CD4-positive, alpha-beta T cell treated with Interleukin-4 for 1 hour (primary cell): Measurements from ENCODE around the gene ELOF1.

ENCODE experiments used
- DNase-seq, 2 donors: peaks; one replicate each; pipeline ENCODE4 v3.0.0-alpha.2; 2020 to 2022

Gene ELOF1

DNA sequence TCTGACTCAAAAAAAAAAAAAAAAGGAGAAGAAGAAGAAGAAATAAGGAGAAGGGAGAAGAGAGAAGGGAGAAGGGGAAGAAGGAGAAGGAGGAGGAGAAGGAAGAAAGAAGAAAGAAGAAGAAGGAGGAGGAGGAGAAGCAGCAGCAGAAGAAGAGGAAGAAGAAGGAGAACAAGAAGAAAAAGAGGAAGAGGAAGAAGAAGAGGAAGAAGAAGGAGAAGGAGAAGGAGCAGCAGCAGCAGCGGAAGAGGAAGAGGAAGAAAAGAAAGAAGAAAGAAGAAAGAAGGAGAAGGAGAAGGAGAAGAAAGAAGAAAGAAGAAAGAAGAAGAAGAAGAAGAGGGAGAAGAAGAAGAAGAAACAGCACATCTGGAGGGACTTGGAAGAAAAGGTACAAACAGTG is 24.5 kb downstream of the ELOF1 start:
- DNase-seq = no peak

DNA sequence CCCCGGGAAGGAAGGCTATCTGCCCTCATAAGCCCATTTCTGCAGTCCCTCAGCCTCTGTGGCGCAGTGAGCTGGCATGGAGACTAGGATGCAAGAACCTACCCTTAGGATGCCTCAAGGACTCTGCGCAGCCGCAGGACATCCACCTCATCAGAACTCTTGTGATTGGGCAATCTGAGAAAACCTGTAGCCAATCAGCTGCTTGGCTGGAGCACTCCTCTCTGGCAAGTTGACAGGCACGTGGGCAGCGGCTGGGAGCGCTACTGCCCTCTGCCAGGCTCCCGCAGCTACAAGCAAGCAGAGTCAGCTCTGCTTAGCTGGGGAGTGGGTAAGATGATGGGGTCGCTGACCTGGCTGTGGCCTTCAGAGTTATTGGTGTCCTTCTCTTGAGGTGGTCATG is 28.6 kb downstream of the ELOF1 start:
- DNase-seq = peak; percentile 41 to 52

DNA sequence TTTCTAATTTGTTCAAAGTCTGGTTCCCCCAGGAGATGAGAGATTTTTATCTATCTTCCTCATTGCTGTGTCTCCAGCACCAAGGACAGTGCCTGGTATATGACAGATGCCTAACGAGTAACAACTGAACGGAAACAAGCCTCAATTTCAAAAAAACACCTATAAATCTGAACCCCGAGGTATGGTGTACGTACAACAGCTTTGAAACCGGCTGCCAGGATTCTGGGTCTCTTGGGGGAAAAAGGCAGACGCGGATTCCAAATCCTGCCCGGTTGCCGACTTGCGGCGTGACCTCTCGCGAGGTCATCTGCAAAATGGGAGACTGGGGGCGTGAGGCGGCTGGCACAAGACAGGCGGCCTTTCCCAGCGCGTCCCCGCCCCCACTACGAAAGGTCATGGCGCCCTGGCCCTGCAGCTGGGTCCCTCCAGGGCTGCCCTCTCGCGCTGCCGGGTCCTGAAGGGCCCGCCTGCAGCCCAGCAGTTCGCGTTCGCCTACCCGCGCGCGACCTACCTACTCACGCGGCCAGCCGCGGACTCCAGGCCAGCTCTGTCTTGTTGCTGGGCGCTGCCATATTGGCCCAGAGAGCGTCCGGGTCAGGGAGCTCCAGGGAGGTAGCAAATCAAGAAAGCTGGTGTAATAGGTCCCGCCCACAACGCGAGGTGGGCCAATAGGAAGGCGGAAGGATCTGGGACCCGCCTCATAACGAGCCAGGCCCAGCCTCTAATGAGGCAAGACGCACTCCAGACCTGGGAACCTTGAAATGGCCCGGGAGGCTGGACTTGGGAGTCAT is 30.3 kb downstream of the ELOF1 start, which contains the start of gene ECSIT:
Gene ECSIT (minus strand): TSS at position 584 of the 791 bp plus-strand sequence. CDS start 9,964 bp downstream, outside the sequence.
- peak; percentile 95 to 96 for DNase-seq

DNA sequence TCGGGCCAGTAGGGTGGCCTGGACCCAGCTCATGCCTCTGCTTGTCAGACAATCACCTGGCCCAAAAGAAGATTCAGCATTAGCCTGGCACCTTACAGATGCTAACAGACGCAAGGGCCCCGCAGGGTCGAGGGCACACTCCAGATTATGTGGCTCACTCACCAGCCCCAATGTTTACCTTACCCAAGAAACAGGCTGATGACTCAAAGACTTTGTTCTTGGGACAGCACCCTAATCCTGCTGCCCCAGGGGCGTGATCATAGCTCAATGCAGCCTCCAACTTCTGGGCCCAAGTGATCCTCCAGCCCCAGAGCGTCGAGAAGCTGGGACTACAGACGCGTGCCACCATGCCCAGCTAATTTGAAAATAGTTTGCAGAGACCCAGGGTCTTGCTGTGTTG is 39.9 kb downstream of the ELOF1 start:
- no peak for DNase-seq

DNA sequence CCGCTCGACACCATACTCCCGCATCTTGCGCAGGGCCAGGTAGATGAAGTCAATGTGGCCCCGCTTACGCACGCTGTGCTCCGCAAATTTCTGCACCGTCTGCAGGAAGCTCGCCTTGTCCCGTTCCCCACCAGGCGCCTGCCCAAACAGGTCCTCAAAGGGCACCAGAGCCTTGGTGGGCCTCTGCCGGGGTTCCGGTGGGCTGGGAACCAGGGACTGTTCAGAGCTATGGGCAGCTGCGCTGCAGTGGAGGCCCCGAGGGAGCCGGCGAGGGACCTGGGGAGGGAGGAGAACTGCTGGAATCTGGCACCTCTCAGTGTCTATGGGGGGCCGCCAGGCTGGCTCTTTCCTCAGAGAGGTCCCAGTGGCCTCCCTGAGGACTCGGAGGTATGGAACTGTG is 45.1 kb downstream of the ELOF1 start:
- DNase-seq = no peak

DNA sequence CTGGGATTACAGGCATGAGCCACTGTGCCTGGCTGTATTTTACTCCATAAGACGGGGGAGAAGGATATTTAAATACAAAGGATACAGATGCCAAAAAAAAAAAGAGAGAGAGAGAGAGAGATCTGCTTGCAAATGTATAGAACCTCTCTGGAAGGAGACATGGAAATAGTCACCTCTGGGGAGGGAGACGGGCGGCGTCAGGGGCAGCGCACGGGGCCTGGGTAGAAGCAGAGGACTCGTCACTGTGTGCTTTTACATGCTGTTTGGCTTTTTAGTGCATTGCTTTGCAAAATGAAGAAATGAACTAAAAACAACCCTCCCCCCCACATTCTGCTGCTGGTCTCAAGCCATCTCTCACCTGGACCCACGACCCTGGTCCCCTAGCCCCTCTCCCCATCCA is 48.6 kb downstream of the ELOF1 start:
- DNase-seq = no peak

DNA sequence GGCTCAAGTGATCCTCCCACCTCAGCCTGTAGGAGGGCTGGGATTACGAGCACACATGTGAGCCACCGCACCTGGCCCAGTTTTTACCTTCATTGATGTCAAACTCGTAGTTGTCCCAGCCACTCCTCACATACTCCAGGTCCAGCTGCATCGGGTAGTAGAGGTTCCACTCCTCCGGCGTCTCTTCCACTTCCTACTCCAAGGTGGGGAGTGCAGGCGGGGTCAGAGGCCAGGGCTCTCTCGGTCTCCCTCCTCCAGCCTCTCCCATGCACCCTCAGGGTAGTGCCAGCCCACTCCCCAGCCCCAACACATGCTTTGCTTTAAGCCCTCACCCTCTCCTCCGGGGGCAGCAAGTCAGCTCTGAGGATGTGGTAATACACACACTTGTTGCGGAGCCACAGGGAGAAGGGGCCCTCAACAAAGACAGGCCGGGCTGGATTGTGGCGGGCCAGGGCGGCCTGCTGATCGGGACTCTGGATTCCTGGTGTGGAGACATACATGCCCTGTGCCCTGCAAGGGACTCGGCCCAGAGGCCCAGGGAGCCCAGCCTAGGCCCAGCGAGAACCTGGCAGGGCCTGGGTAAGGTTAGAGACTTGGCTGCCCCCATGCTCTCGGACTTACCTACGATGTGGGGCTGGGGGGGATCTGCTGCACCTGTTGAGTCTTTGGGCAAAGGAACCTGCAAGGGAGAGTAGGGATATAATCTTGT is 51.5 kb downstream of the ELOF1 start:
- no peak for DNase-seq

DNA sequence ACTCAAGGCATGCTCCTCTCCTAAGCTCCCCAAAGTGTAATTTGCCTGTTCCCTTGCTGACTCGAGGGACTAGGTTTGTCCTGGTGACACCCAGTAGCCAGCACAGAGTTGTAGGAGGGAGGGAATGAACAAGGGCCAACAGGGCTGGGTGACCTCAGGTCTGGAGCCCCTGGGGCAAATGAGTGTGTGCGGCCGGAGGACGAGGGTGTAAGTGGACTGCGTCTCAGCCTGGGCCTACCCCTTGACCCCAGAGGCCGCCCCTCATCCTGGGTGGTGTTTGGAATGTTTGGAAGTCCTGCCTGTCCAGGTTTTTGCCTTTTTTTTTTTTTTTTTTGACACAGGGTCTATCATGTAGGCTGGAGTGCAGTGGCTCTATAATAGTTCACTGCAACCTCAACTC is 52.1 kb downstream of the ELOF1 start:
- DNase-seq = no peak

DNA sequence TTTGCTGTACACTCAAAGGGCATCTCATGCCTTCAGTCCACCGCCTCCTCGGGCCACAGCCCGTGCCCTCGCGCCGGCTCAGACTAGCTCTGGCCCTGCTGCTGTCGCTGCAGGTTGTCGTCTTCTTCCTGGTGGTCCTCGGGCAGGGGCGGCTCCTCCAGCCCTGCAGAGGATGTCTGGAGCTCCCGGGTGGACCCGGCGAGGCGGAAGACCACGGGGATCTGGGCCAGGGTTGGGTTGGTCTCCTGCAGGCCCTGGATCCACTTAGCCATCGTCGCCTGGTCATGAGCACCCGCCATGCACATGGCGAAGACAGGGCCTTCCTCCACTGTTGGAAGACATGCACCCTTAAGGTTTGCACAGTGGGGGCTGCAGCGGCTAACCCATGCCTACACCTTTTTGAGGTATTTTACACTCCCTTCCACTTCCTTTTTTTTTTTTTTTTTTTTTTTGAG is 52.9 kb downstream of the ELOF1 start:
- DNase-seq = no peak

DNA sequence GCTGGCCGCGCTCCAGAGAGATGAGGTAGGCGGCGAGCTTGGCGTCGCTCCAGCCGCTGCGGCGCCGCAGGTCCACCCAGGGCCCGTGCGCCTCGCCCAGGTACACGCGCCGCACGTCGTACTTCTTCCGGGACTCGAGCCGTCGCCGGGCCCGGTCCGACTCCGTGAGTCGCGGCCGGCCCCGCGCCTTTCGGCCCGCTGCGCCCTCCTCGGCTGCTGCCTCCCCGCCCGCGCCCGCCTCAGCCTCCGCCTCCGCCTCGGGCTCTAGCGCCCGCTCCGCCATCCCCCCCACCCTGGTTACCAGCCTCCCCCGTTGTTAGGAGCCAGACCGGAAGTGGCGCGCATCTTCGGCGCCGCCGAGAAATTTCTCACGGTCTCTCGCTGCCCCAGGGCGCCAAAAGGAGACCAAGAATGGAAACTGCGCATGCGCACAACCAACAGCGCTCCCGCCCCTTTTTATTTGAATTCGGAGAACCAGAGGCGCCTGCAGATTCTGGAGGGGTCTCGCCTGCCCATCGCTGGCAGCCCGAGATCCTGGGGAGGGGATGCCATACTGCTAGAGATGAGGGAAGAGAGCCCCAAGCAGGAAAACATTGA is 53.4 kb downstream of the ELOF1 start, which contains the start of gene ZNF653:
Gene ZNF653 (minus strand): TSS at position 336 of the 597 bp plus-strand sequence. CDS start 53 bp downstream, at position 283.
- peak; percentile 96 for DNase-seq

DNA sequence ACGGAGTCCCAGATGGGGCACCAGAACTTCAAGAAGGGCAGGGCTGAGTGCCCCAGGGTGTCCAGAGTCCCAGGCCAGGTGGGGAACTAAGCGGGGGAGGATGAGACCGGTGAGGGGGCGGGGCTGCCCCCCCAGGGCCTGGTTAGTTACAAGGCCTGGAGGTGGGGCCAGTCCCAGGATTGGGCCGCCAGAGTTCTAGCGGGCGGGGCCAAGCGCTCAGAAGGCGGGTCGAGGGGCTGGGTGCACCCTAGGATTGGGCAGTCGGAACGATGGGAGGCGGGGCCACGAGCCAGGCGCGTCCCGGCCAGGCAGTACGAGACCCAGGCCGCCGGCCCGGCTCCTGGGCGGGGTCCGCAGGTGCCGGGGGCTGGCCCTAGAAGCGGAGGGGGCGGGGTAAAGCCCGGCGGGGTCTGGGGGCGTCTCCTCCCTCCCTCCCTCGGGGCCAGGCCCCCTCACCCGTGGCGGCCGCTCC is 54.0 kb downstream of the ELOF1 start:
- DNase-seq = peak; percentile 98

DNA sequence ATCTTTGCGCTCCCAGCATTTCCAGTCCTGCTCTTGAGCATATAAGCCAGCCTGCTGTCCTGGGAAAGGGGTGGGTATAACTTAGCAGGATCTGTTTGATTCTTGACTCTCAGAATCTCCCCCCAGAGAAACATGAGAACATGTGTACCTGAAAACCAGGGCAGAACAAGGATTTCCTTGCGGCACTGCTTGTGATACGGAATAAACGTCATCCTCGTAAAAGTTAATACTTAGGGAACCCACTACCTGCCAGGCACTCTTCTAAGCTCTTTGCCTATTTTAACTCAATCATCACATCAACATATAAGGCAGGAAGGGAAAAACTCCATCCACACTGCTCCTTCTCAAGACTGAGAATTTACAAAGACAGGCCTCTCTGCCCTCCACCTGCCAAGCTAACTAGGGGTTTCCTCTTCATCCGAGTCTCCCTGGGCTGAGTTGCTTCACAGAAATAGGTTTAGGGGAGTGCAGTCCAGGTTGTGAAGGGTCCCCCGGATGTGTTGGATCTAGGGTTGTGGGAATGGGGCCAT is 54.5 kb downstream of the ELOF1 start:
- no peak for DNase-seq
